BLaER1 treated with 17β-estradiol and CSF1 and Interleukin-3, amounts not matched to agents 10 nM and 100 nM (cell line): ENCODE results near the gene CACNG4.

ENCODE experiments used
- H3K27ac ChIP-seq, 11 experiments: shearing (Covaris generic); formaldehyde crosslinking; 2 replicates each; pipeline ENCODE4 v1.8.1; 2022
- H3K27me3 ChIP-seq, 11 experiments: shearing (Covaris generic); formaldehyde crosslinking; 2 replicates each; pipeline ENCODE4 v1.8.1; 2022
- H3K36me3 ChIP-seq, 11 experiments: shearing (Covaris generic); formaldehyde crosslinking; 2 replicates each; pipeline ENCODE4 v1.8.1; 2022
- H3K4me1 ChIP-seq, 10 experiments: shearing (Covaris generic); formaldehyde crosslinking; 2 replicates each; pipeline ENCODE4 v1.8.1; 2022
- H3K4me2 ChIP-seq, 11 experiments: shearing (Covaris generic); formaldehyde crosslinking; 2 replicates each; pipeline ENCODE4 v1.8.1; 2022
- H3K4me3 ChIP-seq, 10 experiments: shearing (Covaris generic); formaldehyde crosslinking; 2 replicates each; pipeline ENCODE4 v1.8.1; 2022
- H3K9ac ChIP-seq, 11 experiments: shearing (Covaris generic); formaldehyde crosslinking; 2 replicates each; pipeline ENCODE4 v1.8.1; 2022
- H3K9me3 ChIP-seq, 11 experiments: shearing (Covaris generic); formaldehyde crosslinking; replicated peaks in 1 of 11; 2 replicates each; pipeline ENCODE4 v1.8.1; 2022
- H4K20me1 ChIP-seq, 11 experiments: shearing (Covaris generic); formaldehyde crosslinking; 2 replicates each; pipeline ENCODE4 v1.8.1; 2022
- Cebpa-rat ChIP-seq, 11 experiments: shearing (Covaris generic); IDR thresholded peaks; 2 replicates each; pipeline ENCODE4 v1.8.1; 2022

The CACNG4 gene

GRCh38 chr17:66964930-66965800, 658 bp downstream of the CACNG4 start:
- H3K4me3 ChIP-seq, result peak overlapping the region; percentile 59 to 75 (median 69)
- H3K4me1 ChIP-seq, result peaks cover 8 to 44% (median 23%) of the 10 kb centered on the region in 10 experiments
- peaks cover 51 to 64% (median 60%) of the 10 kb centered on the region in 11 experiments for H3K27me3 ChIP-seq
- peak overlapping the region in 9 of 11 experiments; percentile 13 to 67 (median 46); a peak in 16 of 22 replicates for H3K9ac ChIP-seq
- peak overlapping the region in 1 of 11 experiments; percentile 32; a peak in 1 of 22 replicates for H3K27ac ChIP-seq
- H3K9me3 ChIP-seq, result no peaks in the 10 kb centered on the region
- no peaks in the 10 kb centered on the region for H3K36me3 ChIP-seq
- H4K20me1 ChIP-seq, result peaks cover 0 to 45% (median 15%) of the 10 kb centered on the region in 11 experiments; a peak in 15 of 22 replicates
- TF ChIP-seq Cebpa-rat (IDR thresholded peaks at IDR 0.05), result no peak
- peak overlapping the region; percentile 91 to 100 (median 99) for H3K4me2 ChIP-seq

- H3K27ac ChIP-seq, result no peak overlapping the region
- H3K27me3 ChIP-seq, result peaks cover 51 to 64% (median 60%) of the 10 kb centered on the region in 11 experiments
- TF ChIP-seq Cebpa-rat (IDR thresholded peaks at IDR 0.05), result no peak
- H3K9me3 ChIP-seq, result no peaks in the 10 kb centered on the region
- no peaks in the 10 kb centered on the region for H3K36me3 ChIP-seq
- peaks cover 0 to 45% (median 15%) of the 10 kb centered on the region in 11 experiments; a peak in 15 of 22 replicates for H4K20me1 ChIP-seq
- peak overlapping the region; percentile 51 to 75 (median 66) for H3K4me3 ChIP-seq
- peak overlapping the region; percentile 91 to 100 (median 99) for H3K4me2 ChIP-seq
- peaks cover 8 to 50% (median 27%) of the 10 kb centered on the region in 10 experiments for H3K4me1 ChIP-seq
- peak overlapping the region in 6 of 11 experiments; percentile 30 to 67 (median 46); a peak in 6 of 22 replicates for H3K9ac ChIP-seq
Measured at GRCh38 chr17:66965801-66966262, 1.3 kb downstream of the CACNG4 start.

GRCh38 chr17:66966298-66966697, 1.8 kb downstream of the CACNG4 start:
- peak overlapping the region; percentile 51 to 75 (median 66) for H3K4me3 ChIP-seq
- no peak overlapping the region for H3K27ac ChIP-seq

GRCh38 chr17:66966704-66967418, 2.4 kb downstream of the CACNG4 start:
- Histone ChIP-seq H4K20me1 (peaks cover 0 to 45% (median 15%) of the 10 kb centered on the region in 11 experiments; a peak in 15 of 22 replicates), H3K9ac (no peak overlapping the region), H3K4me1 (peaks cover 8 to 54% (median 27%) of the 10 kb centered on the region in 10 experiments), H3K36me3 (no peaks in the 10 kb centered on the region), H3K4me3 (peak overlapping the region in 1 of 10 experiments; percentile 69; a peak in 2 of 20 replicates), H3K4me2 (peak overlapping the region in 9 of 11 experiments; percentile 95 to 100 (median 99); a peak in 15 of 22 replicates), H3K27me3 (peaks cover 51 to 64% (median 60%) of the 10 kb centered on the region in 11 experiments), H3K9me3 (no peaks in the 10 kb centered on the region), H3K27ac (no peak overlapping the region)
- no peak for TF ChIP-seq Cebpa-rat (IDR thresholded peaks at IDR 0.05)

More at GRCh38 chr17:66966298-66966697, 1.8 kb downstream of the CACNG4 start:
- TF ChIP-seq Cebpa-rat (IDR thresholded peaks at IDR 0.05), result no peak
- Histone ChIP-seq H3K4me2 (peak overlapping the region; percentile 91 to 100 (median 99)), H3K36me3 (no peaks in the 10 kb centered on the region), H3K4me1 (peaks cover 8 to 54% (median 27%) of the 10 kb centered on the region in 10 experiments), H4K20me1 (peaks cover 0 to 45% (median 15%) of the 10 kb centered on the region in 11 experiments; a peak in 15 of 22 replicates), H3K9me3 (no peaks in the 10 kb centered on the region), H3K9ac (peak overlapping the region in 4 of 11 experiments; percentile 30 to 67 (median 54); a peak in 5 of 22 replicates), H3K27me3 (peaks cover 51 to 64% (median 60%) of the 10 kb centered on the region in 11 experiments)

GRCh38 chr17:66967837-66968543, 3.5 kb downstream of the CACNG4 start:
- Histone ChIP-seq H3K27me3 (peaks cover 49 to 52% (median 51%) of the 10 kb centered on the region in 11 experiments), H3K4me1 (peaks cover 8 to 49% (median 27%) of the 10 kb centered on the region in 10 experiments), H3K4me2 (no peak overlapping the region; a peak in 2 of 22 replicates), H4K20me1 (peaks cover 0 to 40% (median 15%) of the 10 kb centered on the region in 11 experiments; a peak in 15 of 22 replicates), H3K4me3 (no peak overlapping the region), H3K9ac (no peak overlapping the region), H3K27ac (no peak overlapping the region), H3K9me3 (no peaks in the 10 kb centered on the region), H3K36me3 (no peaks in the 10 kb centered on the region)
- TF ChIP-seq Cebpa-rat (IDR thresholded peaks at IDR 0.05), result peak in 7 of 11 experiments; percentile 24 to 77 (median 39); a peak in 8 of 22 replicates

GRCh38 chr17:66968916-66969315, 4.4 kb downstream of the CACNG4 start:
- peak overlapping the region in 8 of 11 experiments; percentile 23 to 76 (median 62); a peak in 15 of 22 replicates for H3K4me2 ChIP-seq
- H4K20me1 ChIP-seq, result peaks cover 0 to 31% (median 13%) of the 10 kb centered on the region in 11 experiments; a peak in 15 of 22 replicates
- no peak overlapping the region for H3K4me3 ChIP-seq
- no peak overlapping the region for H3K27ac ChIP-seq
- no peak for TF ChIP-seq Cebpa-rat (IDR thresholded peaks at IDR 0.05)
- H3K4me1 ChIP-seq, result peaks cover 8 to 55% (median 33%) of the 10 kb centered on the region in 10 experiments
- H3K27me3 ChIP-seq, result peaks cover 40 to 48% (median 42%) of the 10 kb centered on the region in 11 experiments
- no peaks in the 10 kb centered on the region for H3K36me3 ChIP-seq
- no peaks in the 10 kb centered on the region for H3K9me3 ChIP-seq
- no peak overlapping the region for H3K9ac ChIP-seq

- peaks cover 8 to 61% (median 36%) of the 10 kb centered on the region in 10 experiments for H3K4me1 ChIP-seq
Measured at GRCh38 chr17:66970140-66970539, 5.6 kb downstream of the CACNG4 start.

GRCh38 chr17:66970797-66971196, 6.3 kb downstream of the CACNG4 start:
- peaks cover 23 to 33% (median 24%) of the 10 kb centered on the region in 11 experiments for H3K27me3 ChIP-seq
- H3K4me1 ChIP-seq, result peaks cover 6 to 59% (median 34%) of the 10 kb centered on the region in 10 experiments
- no peak for TF ChIP-seq Cebpa-rat (IDR thresholded peaks at IDR 0.05)
- H3K4me2 ChIP-seq, result peak overlapping the region in 4 of 11 experiments; percentile 1 to 76 (median 44); a peak in 3 of 22 replicates
- no peak overlapping the region for H3K4me3 ChIP-seq
- H3K36me3 ChIP-seq, result no peaks in the 10 kb centered on the region
- no peaks in the 10 kb centered on the region for H3K9me3 ChIP-seq
- H4K20me1 ChIP-seq, result peaks cover 0 to 22% (median 12%) of the 10 kb centered on the region in 11 experiments; a peak in 12 of 22 replicates
- no peak overlapping the region for H3K9ac ChIP-seq
- H3K27ac ChIP-seq, result no peak overlapping the region

More at GRCh38 chr17:66970140-66970539, 5.6 kb downstream of the CACNG4 start:
- no peak for TF ChIP-seq Cebpa-rat (IDR thresholded peaks at IDR 0.05)
- Histone ChIP-seq H3K27ac (no peak overlapping the region), H3K36me3 (no peaks in the 10 kb centered on the region), H3K9me3 (no peaks in the 10 kb centered on the region), H3K4me2 (peak overlapping the region in 8 of 11 experiments; percentile 23 to 76 (median 62); a peak in 9 of 22 replicates), H3K4me3 (no peak overlapping the region), H3K9ac (no peak overlapping the region), H4K20me1 (peaks cover 0 to 24% (median 12%) of the 10 kb centered on the region in 11 experiments; a peak in 12 of 22 replicates), H3K27me3 (peaks cover 27 to 37% (median 30%) of the 10 kb centered on the region in 11 experiments)
